ENCODE measurements around the gene PATJ. TPM values are rescaled to one million over a fixed set of nuclear protein-coding genes. Genes with fewer than 3 reads are reported as not detected.
"Not testable (repeated sequence)": the region's sequence is repeated elsewhere in the genome, so short reads cannot be mapped to it uniquely, and the experiment has no call there.

Gene PATJ
- total and polyA plus RNA-seq, 2 of the 13 experiments (the other 11 are each of a cell fraction or from before 2014, with no cell fraction given), result 6.2 to 16.8 TPM

DNA sequence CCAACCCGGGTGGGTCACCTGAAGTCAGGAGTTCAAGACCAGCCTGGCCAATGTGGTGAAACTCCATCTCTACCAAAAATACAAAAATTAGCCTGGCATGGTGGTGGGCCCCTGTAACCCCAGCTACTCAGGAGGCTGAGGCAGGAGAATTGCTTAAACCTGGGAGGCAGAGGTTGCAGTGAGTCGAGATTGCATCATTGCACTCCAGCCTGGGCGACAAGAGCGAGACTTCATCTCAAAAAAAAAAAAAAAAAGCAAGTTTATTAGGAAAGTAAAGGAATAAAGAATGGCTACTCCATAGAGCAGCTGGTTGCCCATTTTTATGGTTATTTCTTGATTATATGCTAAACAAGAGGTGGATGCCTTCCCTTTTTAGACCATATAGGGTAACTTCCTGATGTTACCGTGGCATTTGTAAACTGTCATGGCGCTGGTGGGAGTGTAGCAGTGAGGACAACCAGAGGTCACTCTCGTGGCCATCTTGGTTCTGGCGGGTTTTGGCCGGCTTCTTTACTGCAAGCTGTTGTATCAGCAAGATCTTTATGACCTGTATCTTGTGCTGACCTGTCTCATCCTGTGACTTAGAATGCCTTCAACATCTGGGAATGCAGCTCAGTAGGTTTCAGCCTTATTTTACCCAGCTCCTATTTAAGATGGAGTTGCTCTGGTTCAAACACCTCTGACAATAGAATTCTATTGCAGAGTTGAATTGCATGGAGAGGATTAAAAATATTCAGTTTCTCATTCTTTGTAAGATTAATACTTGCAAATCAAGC is 224.4 kb downstream of the PATJ start:
- H3K4me3 ChIP-seq (replicated peaks in 1 of 3; ENCODE audit: insufficient read depth in 1 of 3, low read depth in 2 of 3, low read length in 3 of 3); POLR2A ChIA-PET; CTCF ChIA-PET (ENCODE audit: low intra/inter-chr PET ratio, low total read pairs); in situ Hi-C loops (cut with HindIII; ENCODE audit: extremely low pct_ligation_motif_present, low pct_unique_long_range_greater_than_20kb); BruUV-seq (replicated peaks); H3K9ac ChIP-seq (ENCODE audit: insufficient read depth, low read depth, low read length); H4K20me1 ChIP-seq (ENCODE audit: insufficient read depth, low read length); FAIRE-seq; ATAC-seq; H3K4me1 ChIP-seq (ENCODE audit: insufficient read depth, low read length); H3K36me3 ChIP-seq (replicated peaks in 1 of 2; ENCODE audit: control insufficient read depth in 1 of 2, insufficient read depth in 2 of 2, low read length in 2 of 2); DNase-seq (ENCODE audit: low spot score); H2AFZ ChIP-seq (ENCODE audit: low read length); H3K27me3 ChIP-seq (ENCODE audit: control insufficient read depth in 1 of 2, insufficient read depth in 2 of 2, low read length in 2 of 2); H3K79me2 ChIP-seq (ENCODE audit: insufficient read depth, low read length); H3K9me3 ChIP-seq (ENCODE audit: low read length); intact Hi-C loops (cut with micrococcal nuclease; ENCODE audit: unreplicated experiment); H3K4me2 ChIP-seq (ENCODE audit: low read depth, low read length); H3K27ac ChIP-seq (ENCODE audit: extremely low read length, insufficient read depth, low read length): not testable (repeated sequence)
- 96% methylated on average over 9 of the region's 9 CpGs for WGBS (ENCODE audit: low lambda C conversion rate)

DNA sequence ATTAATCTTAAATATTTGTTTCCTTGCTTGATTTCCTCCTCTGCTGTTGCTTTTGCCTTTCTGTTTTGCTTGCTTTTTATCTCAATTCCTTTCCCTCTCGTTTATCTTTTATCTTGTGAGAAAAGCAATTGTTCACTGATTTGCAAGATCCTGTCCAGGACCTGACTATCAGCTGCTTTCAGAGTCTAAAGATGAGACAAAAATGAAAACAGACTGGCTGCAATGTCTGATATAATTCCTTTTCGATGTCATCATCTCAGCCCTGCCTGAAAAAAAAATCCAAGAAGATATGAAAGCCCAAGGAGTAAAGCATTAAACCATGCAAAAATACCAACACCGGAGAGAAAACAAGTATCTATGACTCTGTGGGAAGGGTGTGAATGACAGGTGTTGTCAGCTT is 225.5 kb downstream of the PATJ start:
- no peak for TF ChIP-seq RARG (CRISPR knock-in tag; IDR thresholded peaks at IDR 0.05; ENCODE audit: low read depth)
- TF ChIP-seq, protein P1, sequence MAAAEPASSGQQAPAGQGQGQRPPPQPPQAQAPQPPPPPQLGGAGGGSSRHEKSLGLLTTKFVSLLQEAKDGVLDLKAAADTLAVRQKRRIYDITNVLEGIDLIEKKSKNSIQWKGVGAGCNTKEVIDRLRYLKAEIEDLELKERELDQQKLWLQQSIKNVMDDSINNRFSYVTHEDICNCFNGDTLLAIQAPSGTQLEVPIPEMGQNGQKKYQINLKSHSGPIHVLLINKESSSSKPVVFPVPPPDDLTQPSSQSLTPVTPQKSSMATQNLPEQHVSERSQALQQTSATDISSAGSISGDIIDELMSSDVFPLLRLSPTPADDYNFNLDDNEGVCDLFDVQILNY (CRISPR knock-in tag; conservative IDR thresholded peaks at IDR 0.05), result no peak
- no peak for TF ChIP-seq ZNF20 (CRISPR knock-in tag; IDR thresholded peaks at IDR 0.05)
- no peak for TF ChIP-seq IKZF4 (CRISPR knock-in tag; IDR thresholded peaks at IDR 0.05; ENCODE audit: borderline replicate concordance, low read depth, not compliant biosample characterization)
- no peak for TF ChIP-seq FOXA3 (CRISPR knock-in tag; IDR thresholded peaks at IDR 0.05)
- no peak for TF ChIP-seq MIER2 (CRISPR knock-in tag; IDR thresholded peaks at IDR 0.05)
- no peak for TF ChIP-seq AGO1 (IDR thresholded peaks at IDR 0.05; ENCODE audit: low read depth, low read length, poor library complexity, severe bottlenecking)
- TF ChIP-seq NFYC (CRISPR knock-in tag; IDR thresholded peaks at IDR 0.05), result no peak
- TF ChIP-seq, protein P2, sequence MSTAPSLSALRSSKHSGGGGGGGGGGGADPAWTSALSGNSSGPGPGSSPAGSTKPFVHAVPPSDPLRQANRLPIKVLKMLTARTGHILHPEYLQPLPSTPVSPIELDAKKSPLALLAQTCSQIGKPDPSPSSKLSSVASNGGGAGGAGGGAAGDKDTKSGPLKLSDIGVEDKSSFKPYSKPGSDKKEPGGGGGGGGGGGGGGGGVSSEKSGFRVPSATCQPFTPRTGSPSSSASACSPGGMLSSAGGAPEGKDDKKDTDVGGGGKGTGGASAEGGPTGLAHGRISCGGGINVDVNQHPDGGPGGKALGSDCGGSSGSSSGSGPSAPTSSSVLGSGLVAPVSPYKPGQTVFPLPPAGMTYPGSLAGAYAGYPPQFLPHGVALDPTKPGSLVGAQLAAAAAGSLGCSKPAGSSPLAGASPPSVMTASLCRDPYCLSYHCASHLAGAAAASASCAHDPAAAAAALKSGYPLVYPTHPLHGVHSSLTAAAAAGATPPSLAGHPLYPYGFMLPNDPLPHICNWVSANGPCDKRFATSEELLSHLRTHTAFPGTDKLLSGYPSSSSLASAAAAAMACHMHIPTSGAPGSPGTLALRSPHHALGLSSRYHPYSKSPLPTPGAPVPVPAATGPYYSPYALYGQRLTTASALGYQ (CRISPR knock-in tag; IDR thresholded peaks at IDR 0.05), result no peak
- TF ChIP-seq, protein P3, sequence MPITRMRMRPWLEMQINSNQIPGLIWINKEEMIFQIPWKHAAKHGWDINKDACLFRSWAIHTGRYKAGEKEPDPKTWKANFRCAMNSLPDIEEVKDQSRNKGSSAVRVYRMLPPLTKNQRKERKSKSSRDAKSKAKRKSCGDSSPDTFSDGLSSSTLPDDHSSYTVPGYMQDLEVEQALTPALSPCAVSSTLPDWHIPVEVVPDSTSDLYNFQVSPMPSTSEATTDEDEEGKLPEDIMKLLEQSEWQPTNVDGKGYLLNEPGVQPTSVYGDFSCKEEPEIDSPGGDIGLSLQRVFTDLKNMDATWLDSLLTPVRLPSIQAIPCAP (CRISPR knock-in tag; IDR thresholded peaks at IDR 0.05; ENCODE audit: low read depth), result no peak
- TF ChIP-seq ZNF3 (CRISPR knock-in tag; IDR thresholded peaks at IDR 0.05), result no peak
- POLR2A ChIA-PET, result no interaction called here
- DNase-seq (ENCODE audit: low spot score) (no peak), ATAC-seq (no peak), FAIRE-seq (no peak)
- H3K9me3 ChIP-seq (ENCODE audit: low read length), result no peaks in the 10 kb centered on the region
- WGBS (ENCODE audit: low lambda C conversion rate), result 82% methylated on average over 3 of the region's 3 CpGs
- H3K4me2 ChIP-seq (ENCODE audit: low read depth, low read length), result no peak overlapping the region
- H3K36me3 ChIP-seq (replicated peaks in 1 of 2; ENCODE audit: control insufficient read depth in 1 of 2, insufficient read depth in 2 of 2, low read length in 2 of 2), result no peaks in the 10 kb centered on the region
- H3K9ac ChIP-seq (ENCODE audit: insufficient read depth, low read depth, low read length), result no peak overlapping the region
- no peak overlapping the region for H3K27ac ChIP-seq (ENCODE audit: extremely low read length, insufficient read depth, low read length)
- H3K79me2 ChIP-seq (ENCODE audit: insufficient read depth, low read length), result no peaks in the 10 kb centered on the region
- H4K20me1 ChIP-seq (ENCODE audit: insufficient read depth, low read length), result no peaks in the 10 kb centered on the region
- no peaks in the 10 kb centered on the region for H3K27me3 ChIP-seq (ENCODE audit: control insufficient read depth in 1 of 2, insufficient read depth in 2 of 2, low read length in 2 of 2)
- no peak overlapping the region for H2AFZ ChIP-seq (ENCODE audit: low read length)
- BruUV-seq (replicated peaks), result no TSS peak
- in situ Hi-C loops (cut with HindIII; ENCODE audit: extremely low pct_ligation_motif_present, low pct_unique_long_range_greater_than_20kb) (no loop called here), intact Hi-C loops (cut with micrococcal nuclease; ENCODE audit: unreplicated experiment) (no loop called here)
- no peaks in the 10 kb centered on the region for H3K4me1 ChIP-seq (ENCODE audit: insufficient read depth, low read length)
- CTCF ChIA-PET (ENCODE audit: low intra/inter-chr PET ratio, low total read pairs), result no interaction called here
- no peak overlapping the region for H3K4me3 ChIP-seq (replicated peaks in 1 of 3; ENCODE audit: insufficient read depth in 1 of 3, low read depth in 2 of 3, low read length in 3 of 3)
